ENCODE data around the gene HIPK2.
A peak's percentile ranks its signal among the peaks of the same experiment; 100 is the strongest.
"Not testable (repeated sequence)": the region's sequence is repeated elsewhere in the genome, so short reads cannot be mapped to it uniquely, and the experiment has no call there.

Gene HIPK2

GRCh38 chr7:139619367-139619657 is 158.5 kb downstream of the HIPK2 start:
- DNase-seq (ENCODE audit: low read depth): no peak

- peak; percentile 18 for DNase-seq (ENCODE audit: low read depth)
Measured at GRCh38 chr7:139618482-139619366, 159.1 kb downstream of the HIPK2 start.

- DNase-seq (ENCODE audit: low read depth): no peak
Measured at GRCh38 chr7:139617074-139617473, 160.7 kb downstream of the HIPK2 start.

GRCh38 chr7:139614886-139615285 is 162.9 kb downstream of the HIPK2 start:
- no peak for DNase-seq (ENCODE audit: low read depth)

- DNase-seq (ENCODE audit: low read depth): no peak
Measured at GRCh38 chr7:139613971-139614411, 163.8 kb downstream of the HIPK2 start.

- not testable (repeated sequence) for DNase-seq (ENCODE audit: low read depth)
Measured at GRCh38 chr7:139611556-139611955, 166.2 kb downstream of the HIPK2 start.

- DNase-seq (ENCODE audit: low read depth): no peak
Measured at GRCh38 chr7:139610595-139610994, 167.2 kb downstream of the HIPK2 start.

- no peak for DNase-seq (ENCODE audit: low read depth)
Measured at GRCh38 chr7:139603896-139604295, 173.9 kb downstream of the HIPK2 start.

GRCh38 chr7:139603282-139603681 is 174.5 kb downstream of the HIPK2 start:
- DNase-seq (ENCODE audit: low read depth): no peak

GRCh38 chr7:139602143-139602722 is 175.6 kb downstream of the HIPK2 start:
- DNase-seq (ENCODE audit: low read depth): no peak

- no peak for DNase-seq (ENCODE audit: low read depth)
Measured at GRCh38 chr7:139601176-139601575, 176.6 kb downstream of the HIPK2 start.

GRCh38 chr7:139600306-139600705 is 177.5 kb downstream of the HIPK2 start:
- no peak for DNase-seq (ENCODE audit: low read depth)

GRCh38 chr7:139598642-139599041 is 179.2 kb downstream of the HIPK2 start:
- no peak for DNase-seq (ENCODE audit: low read depth)

GRCh38 chr7:139597028-139597427 is 180.8 kb downstream of the HIPK2 start:
- no peak for DNase-seq (ENCODE audit: low read depth)

GRCh38 chr7:139596626-139597025 is 181.2 kb downstream of the HIPK2 start:
- DNase-seq (ENCODE audit: low read depth): no peak

GRCh38 chr7:139595806-139596205 is 182.0 kb downstream of the HIPK2 start:
- no peak for DNase-seq (ENCODE audit: low read depth)

- no peak for DNase-seq (ENCODE audit: low read depth)
Measured at GRCh38 chr7:139594911-139595476, 182.8 kb downstream of the HIPK2 start.

- no peak for DNase-seq (ENCODE audit: low read depth)
Measured at GRCh38 chr7:139594090-139594489, 183.7 kb downstream of the HIPK2 start.

- no peak for DNase-seq (ENCODE audit: low read depth)
Measured at GRCh38 chr7:139592801-139593461, 184.9 kb downstream of the HIPK2 start.

GRCh38 chr7:139591550-139592195 is 186.1 kb downstream of the HIPK2 start:
- DNase-seq (ENCODE audit: low read depth): no peak

- DNase-seq (ENCODE audit: low read depth): no peak
Measured at GRCh38 chr7:139589474-139589873, 188.3 kb downstream of the HIPK2 start.

GRCh38 chr7:139588632-139589031 is 189.2 kb downstream of the HIPK2 start:
- DNase-seq (ENCODE audit: low read depth): no peak

Measured in stimulated activated CD4-positive, alpha-beta T cell treated with anti-CD3 and anti-CD28 coated beads, Interleukin-2, amount 100 ng/mL, for 4 hours (primary cell).